SK-N-SH treated with all-trans-retinoic acid at 6 μM for 48 hours (cell line): ENCODE results near the gene CACNA1G.

Experiments
- ATAC-seq: fragments of 200-7000 bp; cut with Tn5 transposase; 3 replicates; pipeline ENCODE4 v1.9.1; 2020; ENCODE audit warnings: mild to moderate bottlenecking, moderate library complexity
- ARNTL ChIP-seq: fragments of 450-650 bp; formaldehyde crosslinking; IDR thresholded peaks from 2 replicates; pipeline ENCODE4 v1.5.0; 2020; ENCODE audit warnings: low read depth, mild to moderate bottlenecking, moderate library complexity, borderline replicate concordance
- BACH2 ChIP-seq: fragments of 250-450 bp; sonication (Bioruptor Pico); IDR thresholded peaks from 2 replicates; pipeline ENCODE4 v1.9.0; 2021; ENCODE audit warnings: mild to moderate bottlenecking, borderline replicate concordance
- CREB5 ChIP-seq: fragments of 250-450 bp; sonication (Bioruptor Pico); IDR thresholded peaks from 2 replicates; pipeline ENCODE4 v1.5.1; 2020; ENCODE audit warnings: low read depth, mild to moderate bottlenecking, moderate library complexity
- CSDC2 ChIP-seq: fragments of 250-450 bp; sonication (Bioruptor Pico); IDR thresholded peaks from 2 replicates; pipeline ENCODE4 v1.5.0; 2020; ENCODE audit warnings: mild to moderate bottlenecking, moderate library complexity
- GLIS3 ChIP-seq: fragments of 250-450 bp; sonication (Bioruptor Pico); IDR thresholded peaks from 2 replicates; pipeline ENCODE4 v1.5.0; 2020; ENCODE audit warnings: mild to moderate bottlenecking, moderate library complexity
- ISL1 ChIP-seq: fragments of 250-450 bp; sonication (Bioruptor Pico); IDR thresholded peaks from 2 replicates; pipeline ENCODE4 v2.1.2; 2022; ENCODE audit warnings: mild to moderate bottlenecking, moderate library complexity
- OSR1 ChIP-seq: fragments of 250-450 bp; sonication (Bioruptor Pico); IDR thresholded peaks from 2 replicates; pipeline ENCODE4 v1.8.0; 2022; ENCODE audit warnings: moderate library complexity, mild to moderate bottlenecking, inconsistent platforms
- PATZ1 ChIP-seq: fragments of 250-450 bp; sonication (Bioruptor Pico); IDR thresholded peaks from 2 replicates; pipeline ENCODE4 v1.8.0; 2020; ENCODE audit warnings: mild to moderate bottlenecking, moderate library complexity, borderline replicate concordance
- PPARA ChIP-seq: fragments of 250-450 bp; sonication (Bioruptor Pico); IDR thresholded peaks from 2 replicates; pipeline ENCODE4 v1.5.0; 2020; ENCODE audit warnings: mild to moderate bottlenecking, borderline replicate concordance
- RARB ChIP-seq: fragments of 250-450 bp; sonication (Bioruptor Pico); IDR thresholded peaks from 2 replicates; pipeline ENCODE4 v1.8.0; 2021; ENCODE audit warnings: mild to moderate bottlenecking, moderate library complexity
- SNAI2 ChIP-seq: fragments of 250-450 bp; sonication (Bioruptor Pico); IDR thresholded peaks from 2 replicates; pipeline ENCODE4 v1.5.0; 2020; ENCODE audit warnings: mild to moderate bottlenecking, moderate library complexity
- TCF4 ChIP-seq: fragments of 250-450 bp; sonication (Bioruptor Pico); IDR thresholded peaks from 2 replicates; pipeline ENCODE4 v1.8.0; 2021; ENCODE audit warnings: mild to moderate bottlenecking, moderate library complexity, borderline replicate concordance
- TOX ChIP-seq: fragments of 250-450 bp; sonication (Bioruptor Pico); IDR thresholded peaks from 2 replicates; pipeline ENCODE4 v1.8.0; 2021; ENCODE audit warnings: mild to moderate bottlenecking, moderate library complexity, borderline replicate concordance
- TSHZ2 ChIP-seq: fragments of 250-450 bp; sonication (Bioruptor Pico); IDR thresholded peaks from 2 replicates; pipeline ENCODE4 v1.5.0; 2020; ENCODE audit warnings: mild to moderate bottlenecking, moderate library complexity
- ZC3H10 ChIP-seq: fragments of 250-450 bp; sonication (Bioruptor Pico); IDR thresholded peaks from 2 replicates; pipeline ENCODE4 v1.5.1; 2021; ENCODE audit warnings: mild to moderate bottlenecking, moderate library complexity
- ZFP3 ChIP-seq: fragments of 250-450 bp; sonication (Bioruptor Pico); IDR thresholded peaks from 2 replicates; pipeline ENCODE4 v1.5.0; 2020; ENCODE audit warnings: mild to moderate bottlenecking, moderate library complexity
- ZFP30 ChIP-seq: fragments of 450-650 bp; formaldehyde crosslinking; IDR thresholded peaks from 2 replicates; pipeline ENCODE4 v1.5.0; 2022; ENCODE audit warnings: mild to moderate bottlenecking, moderate library complexity
- ZNF565 ChIP-seq: fragments of 450-650 bp; formaldehyde crosslinking; conservative IDR thresholded peaks from 2 replicates; pipeline ENCODE4 v1.5.0; 2020; ENCODE audit warnings: low read depth, mild to moderate bottlenecking, moderate library complexity
- ZNF70 ChIP-seq: fragments of 450-650 bp; formaldehyde crosslinking; IDR thresholded peaks from 2 replicates; pipeline ENCODE4 v1.5.0; 2020; ENCODE audit warnings: mild to moderate bottlenecking, moderate library complexity
- ZNF8 ChIP-seq: fragments of 450-650 bp; formaldehyde crosslinking; IDR thresholded peaks from 2 replicates; pipeline ENCODE4 v1.5.0; 2020; ENCODE audit warnings: mild to moderate bottlenecking, moderate library complexity
- TF ChIP-seq, protein P1 (sequence below): fragments of 250-450 bp; sonication (Bioruptor Pico); IDR thresholded peaks from 2 replicates; pipeline ENCODE4 v1.8.0; 2021; ENCODE audit warnings: low read depth, mild to moderate bottlenecking, moderate library complexity, borderline replicate concordance

The CACNA1G gene

DNA sequence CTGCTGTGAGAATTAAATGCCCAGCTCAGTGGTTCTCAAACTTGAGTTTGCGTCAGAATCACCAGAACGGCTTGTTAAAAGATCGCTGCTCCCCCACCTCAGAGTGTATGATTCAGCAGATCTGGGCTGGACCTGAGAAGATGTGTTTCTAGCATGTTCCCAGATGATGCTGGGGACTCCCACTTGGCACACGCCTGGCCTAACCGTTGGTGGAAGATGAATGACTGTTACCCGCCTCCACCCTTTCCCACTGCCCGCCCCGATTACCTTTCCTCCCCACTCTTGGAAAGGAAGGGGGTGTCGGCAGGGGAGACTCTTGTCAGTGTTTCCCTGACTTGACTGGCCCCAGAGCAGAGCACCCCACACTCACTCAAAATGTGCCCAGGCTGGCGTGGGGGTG, 44.9 kb downstream of the CACNA1G start (continued):
- TF ChIP-seq TSHZ2 = no peak
- TF ChIP-seq, all 23 proteins: peak for 0

GRCh38 chr17:50607522-50608175, 47.1 kb downstream of the CACNA1G start:
- no peak for ATAC-seq
- TF ChIP-seq TOX (CRISPR knock-in tag) (no peak), ZNF8 (CRISPR knock-in tag) (no peak), TCF4 (CRISPR knock-in tag) (no peak), ZNF565 (CRISPR knock-in tag) (no peak), SNAI2 (CRISPR knock-in tag) (no peak), TSHZ2 (no peak), BACH2 (CRISPR knock-in tag) (no peak), ARNTL (no peak), ZFP30 (no peak), ISL1 (no peak), PPARA (no peak), CREB5 (no peak), GLIS3 (CRISPR knock-in tag) (no peak), RARB (CRISPR knock-in tag) (no peak), ZNF70 (CRISPR knock-in tag) (no peak), PATZ1 (CRISPR knock-in tag) (no peak), CSDC2 (CRISPR knock-in tag) (no peak), ZC3H10 (CRISPR knock-in tag) (no peak)
- TF ChIP-seq, protein P1, sequence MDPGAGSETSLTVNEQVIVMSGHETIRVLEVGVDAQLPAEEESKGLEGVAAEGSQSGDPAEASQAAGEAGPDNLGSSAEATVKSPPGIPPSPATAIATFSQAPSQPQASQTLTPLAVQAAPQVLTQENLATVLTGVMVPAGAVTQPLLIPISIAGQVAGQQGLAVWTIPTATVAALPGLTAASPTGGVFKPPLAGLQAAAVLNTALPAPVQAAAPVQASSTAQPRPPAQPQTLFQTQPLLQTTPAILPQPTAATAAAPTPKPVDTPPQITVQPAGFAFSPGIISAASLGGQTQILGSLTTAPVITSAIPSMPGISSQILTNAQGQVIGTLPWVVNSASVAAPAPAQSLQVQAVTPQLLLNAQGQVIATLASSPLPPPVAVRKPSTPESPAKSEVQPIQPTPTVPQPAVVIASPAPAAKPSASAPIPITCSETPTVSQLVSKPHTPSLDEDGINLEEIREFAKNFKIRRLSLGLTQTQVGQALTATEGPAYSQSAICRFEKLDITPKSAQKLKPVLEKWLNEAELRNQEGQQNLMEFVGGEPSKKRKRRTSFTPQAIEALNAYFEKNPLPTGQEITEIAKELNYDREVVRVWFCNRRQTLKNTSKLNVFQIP (CRISPR knock-in tag) = no peak

DNA sequence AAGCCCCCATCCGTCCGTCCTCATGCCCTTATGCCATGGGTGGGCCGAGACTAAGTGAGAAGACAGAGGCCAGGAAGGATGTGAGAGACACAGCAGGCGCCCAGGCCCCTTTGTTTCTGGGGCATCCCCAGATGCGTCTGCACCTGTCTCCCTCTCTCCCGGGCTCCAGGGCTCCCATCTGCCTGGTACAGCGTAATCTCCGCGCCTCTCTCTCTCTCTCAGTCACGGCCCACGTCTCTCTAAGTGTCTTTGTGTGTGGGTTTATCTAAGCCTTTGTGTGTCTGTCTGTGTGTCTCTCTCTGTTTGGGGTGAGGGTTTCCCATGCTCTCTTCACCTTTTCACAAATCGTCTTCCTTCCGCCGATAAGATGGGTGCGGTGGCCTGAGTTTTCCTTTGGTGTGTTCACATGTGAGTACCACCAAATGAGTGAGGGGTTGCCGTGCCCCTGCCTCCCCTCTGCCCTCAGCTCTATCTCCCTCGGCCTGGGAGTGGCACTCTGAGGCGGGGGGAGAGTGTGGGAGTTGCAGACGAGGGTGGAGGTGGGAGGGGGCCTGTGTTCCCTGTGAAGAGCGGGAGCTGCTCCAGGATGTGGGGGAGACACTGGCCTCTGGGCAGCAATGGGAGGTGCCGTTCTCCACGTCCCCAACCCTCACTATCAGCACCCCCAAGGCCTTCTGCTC, 48.3 kb downstream of the CACNA1G start:
- no peak for ATAC-seq
- TF ChIP-seq OSR1 (CRISPR knock-in tag) (no peak), GLIS3 (CRISPR knock-in tag) (no peak), SNAI2 (CRISPR knock-in tag) (no peak), ZNF70 (CRISPR knock-in tag) (no peak), CSDC2 (CRISPR knock-in tag) (no peak), ZFP30 (no peak), BACH2 (CRISPR knock-in tag) (no peak), PATZ1 (CRISPR knock-in tag) (no peak), TSHZ2 (no peak), PPARA (no peak), ZFP3 (CRISPR knock-in tag) (no peak)
